HEK293 (cell line): Measurements from ENCODE around the gene TMEM250.

Experiments
- CTCF ChIA-PET: fragments of 350-600 bp; formaldehyde crosslinking; extraction: SDS; loops from one replicate; lab custom pipeline; 2021; ENCODE audit warnings: antibody characterized with exemption; lab: Yijun Ruan, JAX
- POLR2A ChIA-PET: fragments of 300-600 bp; formaldehyde crosslinking; extraction: SDS; loops from one replicate; lab custom pipeline; 2020; ENCODE audit warnings: antibody characterized with exemption, inconsistent platforms; lab: Yijun Ruan, JAX
- H3K27ac ChIP-seq: fragments of 200-500 bp; sonication (Bioruptor generic); 2 replicates; pipeline ENCODE4 v1.5.1; 2014; ENCODE audit warnings: low read depth, low read length, control low read depth, inconsistent platforms; ENCODE audit errors: extremely low read depth
- H3K36me3 ChIP-seq, 2 experiments: fragments of 200-500 bp in 1 of 2; sonication (Bioruptor generic) in 1 of 2; 1 replicate in 1 of 2; 2 replicates in 1 of 2; pipeline ENCODE4 v1.5.1; 2014 to 2017; ENCODE audit warnings: inconsistent platforms in 2 of 2, low read length in 2 of 2; ENCODE audit not compliant: control insufficient read depth in 2 of 2, insufficient read depth in 1 of 2
- H3K4me1 ChIP-seq: fragments of 200-500 bp; sonication (Bioruptor generic); 2 replicates; pipeline ENCODE4 v1.5.1; 2014; ENCODE audit warnings: mild to moderate bottlenecking, low read length, inconsistent platforms; ENCODE audit not compliant: control insufficient read depth, insufficient read depth
- H3K4me3 ChIP-seq: 2 replicates; pipeline ENCODE4 v1.5.1; 2011; ENCODE audit warnings: low read depth, mild to moderate bottlenecking, control low read depth, low read length, moderate library complexity
- H3K9me3 ChIP-seq: fragments of 200-500 bp; sonication (Bioruptor generic); 2 replicates; pipeline ENCODE4 v1.5.1; 2014; ENCODE audit warnings: low read depth, low read length, inconsistent platforms; ENCODE audit not compliant: control insufficient read depth, insufficient read depth
- GLI4 ChIP-seq: fragments of 450-650 bp; formaldehyde crosslinking; IDR thresholded peaks from 2 replicates; pipeline ENCODE4 v1.5.1; 2016; ENCODE audit warnings: missing biosample characterization, missing genetic modification characterization
- HOXC10 ChIP-seq: sonication (generic); formaldehyde crosslinking; IDR thresholded peaks from 2 replicates; pipeline ENCODE4 v1.8.1; 2023; ENCODE audit warnings: mild to moderate bottlenecking, missing genetic modification reagents
- TSHZ1 ChIP-seq: fragments of 450-650 bp; formaldehyde crosslinking; IDR thresholded peaks from 2 replicates; pipeline ENCODE4 v1.5.1; 2016; ENCODE audit warnings: missing biosample characterization, missing genetic modification characterization, borderline replicate concordance
- ZBTB17 ChIP-seq: fragments of 450-650 bp; formaldehyde crosslinking; IDR thresholded peaks from 2 replicates; pipeline ENCODE4 v1.5.1; 2016; ENCODE audit warnings: missing biosample characterization, missing genetic modification characterization
- ZBTB8A ChIP-seq: fragments of 450-650 bp; formaldehyde crosslinking; IDR thresholded peaks from 2 replicates; pipeline ENCODE4 v1.5.1; 2016; ENCODE audit warnings: missing biosample characterization, missing genetic modification characterization
- ZNF132 ChIP-seq: fragments of 450-650 bp; formaldehyde crosslinking; IDR thresholded peaks from 2 replicates; pipeline ENCODE4 v1.5.1; 2017; ENCODE audit warnings: missing biosample characterization, missing genetic modification characterization, borderline replicate concordance
- ZNF148 ChIP-seq: fragments of 450-650 bp; formaldehyde crosslinking; IDR thresholded peaks from 2 replicates; pipeline ENCODE4 v1.5.0; 2017; ENCODE audit warnings: missing biosample characterization, missing genetic modification characterization, borderline replicate concordance
- ZNF341 ChIP-seq: fragments of 450-650 bp; formaldehyde crosslinking; IDR thresholded peaks from 2 replicates; pipeline ENCODE4; 2016; ENCODE audit warnings: low read depth, missing biosample characterization, missing genetic modification characterization
- ZNF366 ChIP-seq: fragments of 450-650 bp; formaldehyde crosslinking; conservative IDR thresholded peaks from 2 replicates; pipeline ENCODE4 v1.5.1; 2016; ENCODE audit warnings: missing biosample characterization, missing genetic modification characterization
- ZNF37A ChIP-seq: fragments of 450-650 bp; IDR thresholded peaks from 2 replicates; pipeline ENCODE4 v1.5.1; 2018; ENCODE audit warnings: missing biosample characterization, missing genetic modification characterization
- ZNF514 ChIP-seq: fragments of 450-650 bp; formaldehyde crosslinking; IDR thresholded peaks from 2 replicates; pipeline ENCODE4 v1.5.1; 2016; ENCODE audit warnings: missing biosample characterization, missing genetic modification characterization
- ZNF639 ChIP-seq: fragments of 450-650 bp; formaldehyde crosslinking; IDR thresholded peaks from 2 replicates; pipeline ENCODE4 v1.5.1; 2016; ENCODE audit warnings: missing biosample characterization, missing genetic modification characterization
- ZNF664 ChIP-seq: fragments of 450-650 bp; formaldehyde crosslinking; IDR thresholded peaks from 2 replicates; pipeline ENCODE4 v1.5.1; 2016; ENCODE audit warnings: missing biosample characterization, missing genetic modification characterization
- ZNF701 ChIP-seq: fragments of 450-650 bp; formaldehyde crosslinking; IDR thresholded peaks from 2 replicates; pipeline ENCODE4 v1.5.1; 2016; ENCODE audit warnings: missing biosample characterization, missing genetic modification characterization
- ZNF704 ChIP-seq: fragments of 450-650 bp; formaldehyde crosslinking; IDR thresholded peaks from 2 replicates; pipeline ENCODE4 v1.5.1; 2016; ENCODE audit warnings: missing biosample characterization, missing genetic modification characterization
- ZSCAN16 ChIP-seq: fragments of 450-650 bp; formaldehyde crosslinking; IDR thresholded peaks from 2 replicates; pipeline ENCODE4 v1.5.1; 2016; ENCODE audit warnings: missing biosample characterization, missing genetic modification characterization
- ZSCAN23 ChIP-seq: fragments of 450-650 bp; formaldehyde crosslinking; IDR thresholded peaks from 2 replicates; pipeline ENCODE4 v1.5.1; 2016; ENCODE audit warnings: missing biosample characterization, missing genetic modification characterization
- ZSCAN30 ChIP-seq: fragments of 450-650 bp; IDR thresholded peaks from 2 replicates; pipeline ENCODE4 v1.5.1; 2018; ENCODE audit warnings: missing biosample characterization, mild to moderate bottlenecking, missing genetic modification characterization, moderate library complexity
- ZXDB ChIP-seq: fragments of 450-650 bp; formaldehyde crosslinking; IDR thresholded peaks from 2 replicates; pipeline ENCODE4 v1.5.1; 2016; ENCODE audit warnings: missing biosample characterization, missing genetic modification characterization
- TF ChIP-seq, protein P1 (sequence below): fragments of 450-650 bp; formaldehyde crosslinking; IDR thresholded peaks from 2 replicates; pipeline ENCODE4 v1.5.1; 2016; ENCODE audit warnings: missing biosample characterization, missing genetic modification characterization

TMEM250 gene

DNA sequence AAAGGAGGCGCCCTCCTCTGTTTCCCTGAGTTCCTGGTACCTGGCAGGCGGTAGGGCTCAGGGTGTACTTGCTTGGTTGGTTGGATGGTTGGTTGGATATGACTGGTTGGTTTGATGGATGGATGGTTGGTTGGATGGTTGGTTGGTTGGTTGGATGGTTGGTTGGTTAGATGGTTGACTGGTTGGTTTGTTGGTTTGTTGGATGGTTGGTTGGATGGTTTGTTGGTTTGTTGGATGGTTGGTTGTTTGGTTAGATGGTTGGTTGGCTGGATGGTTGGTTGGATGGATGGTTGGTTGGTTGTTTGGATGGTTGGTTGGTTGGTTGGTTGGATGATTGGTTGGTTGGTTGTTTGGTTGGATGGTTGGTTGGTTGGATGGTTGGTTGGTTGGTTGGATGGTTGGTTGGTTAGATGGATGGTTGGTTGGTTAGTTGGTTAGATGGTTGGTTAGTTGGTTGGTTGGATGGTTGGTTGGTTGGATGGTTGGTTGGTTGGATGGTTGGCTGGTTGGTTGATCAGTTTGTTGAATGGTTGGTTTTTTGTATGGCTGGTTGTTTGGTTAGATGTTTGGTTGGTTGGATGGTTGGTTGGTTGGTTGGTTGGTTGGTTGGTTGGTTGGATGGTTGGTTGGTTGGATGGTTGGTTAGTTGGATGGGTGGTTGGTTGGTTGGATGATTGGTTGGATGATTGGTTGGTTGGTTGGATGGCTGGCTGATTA is 6.5 kb upstream of the TMEM250 start (continued):
- no peak for TF ChIP-seq ZNF639
- TF ChIP-seq ZNF148 (tag by site-specific recombination), result no peak
- no peak for TF ChIP-seq ZBTB8A (tag by site-specific recombination)
- no peak for TF ChIP-seq ZSCAN16 (tag by site-specific recombination)
- TF ChIP-seq, all 188 proteins: peak for 3

- ChIA-PET CTCF (interaction anchor here (0.5 to 6.6 kb wide), 48 partner anchors 10 to 946 kb away, joined by 3 to 95 read pairs (median 4); partner anchors contain the start of genes KCNT1, NACC2 and UBAC1), POLR2A (interaction anchor here (1.3 kb wide), 1 partner anchor 13 kb away, joined by 3 read pairs; no protein-coding TSS in a partner anchor)
- Histone ChIP-seq H3K9me3 (no peaks in the 10 kb centered on the region), H3K4me3 (no peak overlapping the region), H3K4me1 (no peaks in the 10 kb centered on the region), H3K36me3 (no peaks in the 10 kb centered on the region), H3K27ac (no peak overlapping the region)
- TF ChIP-seq ZNF132 (tag by site-specific recombination) (no peak), ZSCAN30 (peak; percentile 47; the same call in 1 of the 2 replicates), ZNF37A (tag by site-specific recombination) (no peak), HOXC10 (no peak), ZNF701 (tag by site-specific recombination) (no peak), ZNF664 (no peak), TSHZ1 (tag by site-specific recombination) (no peak), ZXDB (tag by site-specific recombination) (no peak), ZSCAN23 (tag by site-specific recombination) (no peak), ZNF704 (tag by site-specific recombination) (0 out of 2 replicates have a peak, but pooled peaks have one; percentile 21), ZNF514 (no peak), ZBTB17 (no peak), ZNF639 (no peak; the same call in 1 of the 2 replicates), ZNF366 (no peak), ZNF341 (tag by site-specific recombination) (no peak), GLI4 (tag by site-specific recombination) (no peak)
- TF ChIP-seq, protein P1, sequence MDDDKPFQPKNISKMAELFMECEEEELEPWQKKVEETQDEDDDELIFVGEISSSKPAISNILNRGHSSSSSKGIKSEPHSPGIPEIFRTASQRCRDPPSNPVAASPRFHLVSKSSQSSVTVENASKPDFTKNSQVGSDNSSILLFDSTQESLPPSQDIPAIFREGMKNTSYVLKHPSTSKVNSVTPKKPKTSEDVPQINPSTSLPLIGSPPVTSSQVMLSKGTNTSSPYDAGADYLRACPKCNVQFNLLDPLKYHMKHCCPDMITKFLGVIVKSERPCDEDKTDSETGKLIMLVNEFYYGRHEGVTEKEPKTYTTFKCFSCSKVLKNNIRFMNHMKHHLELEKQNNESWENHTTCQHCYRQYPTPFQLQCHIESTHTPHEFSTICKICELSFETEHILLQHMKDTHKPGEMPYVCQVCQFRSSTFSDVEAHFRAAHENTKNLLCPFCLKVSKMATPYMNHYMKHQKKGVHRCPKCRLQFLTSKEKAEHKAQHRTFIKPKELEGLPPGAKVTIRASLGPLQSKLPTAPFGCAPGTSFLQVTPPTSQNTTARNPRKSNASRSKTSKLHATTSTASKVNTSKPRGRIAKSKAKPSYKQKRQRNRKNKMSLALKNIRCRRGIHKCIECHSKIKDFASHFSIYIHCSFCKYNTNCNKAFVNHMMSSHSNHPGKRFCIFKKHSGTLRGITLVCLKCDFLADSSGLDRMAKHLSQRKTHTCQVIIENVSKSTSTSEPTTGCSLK (tag by site-specific recombination), result no peak
These were observed 4.0 kb upstream of the TMEM250 start for GRCh38 chr9:136122425-136123383.
